ENCODE data around the gene FIBIN.
"Not testable (repeated sequence)": the region's sequence is repeated elsewhere in the genome, so short reads cannot be mapped to it uniquely, and the experiment has no call there.

FIBIN gene

DNA sequence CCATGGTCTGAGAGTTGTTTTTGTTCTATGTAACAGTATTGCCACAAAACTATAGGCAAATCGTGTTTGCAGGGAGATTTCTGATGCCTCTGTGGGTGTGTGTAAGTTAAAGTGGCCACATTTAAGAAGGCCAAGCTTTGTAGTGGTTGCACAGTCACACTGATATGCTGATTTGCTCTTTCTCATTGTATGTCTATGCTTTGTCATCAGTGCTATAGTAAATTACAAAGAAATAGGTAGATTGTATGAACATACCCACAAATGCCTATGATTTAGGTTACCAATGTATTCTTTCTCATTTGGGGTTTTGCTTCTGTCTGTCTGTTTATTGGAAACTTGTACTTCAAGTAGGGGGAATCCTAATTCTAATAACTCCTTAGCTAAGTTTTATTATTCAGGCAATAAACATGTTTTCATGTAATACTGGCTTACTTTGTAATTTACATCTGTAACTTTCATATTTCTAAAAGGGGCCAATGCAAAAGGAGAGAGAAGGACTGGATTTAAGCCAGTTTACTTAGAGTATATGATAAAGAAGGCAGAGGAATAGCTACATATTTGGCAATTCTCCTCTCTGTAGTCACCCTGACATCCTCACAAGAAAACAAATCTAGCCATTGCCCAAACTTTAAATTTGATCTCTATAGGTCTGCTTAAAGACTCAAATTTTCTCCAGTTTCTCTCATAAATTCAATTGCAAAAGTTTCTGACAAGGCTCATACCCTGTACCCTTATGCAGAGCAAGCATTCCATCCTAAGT lies 2.0 kb downstream of the FIBIN start:
- ATAC-seq (no peak), DNase-seq (no peak)
- no peak overlapping the region for H3K27ac Mint-ChIP-seq
- no peaks in the 10 kb centered on the region for H3K36me3 Mint-ChIP-seq (ENCODE audit: low read depth)
- no peaks in the 10 kb centered on the region for H3K27me3 Mint-ChIP-seq
- no peak overlapping the region for H3K4me3 Mint-ChIP-seq
- H3K4me1 Mint-ChIP-seq: no peaks in the 10 kb centered on the region
- H3K9me3 Mint-ChIP-seq: no peaks in the 10 kb centered on the region

DNA sequence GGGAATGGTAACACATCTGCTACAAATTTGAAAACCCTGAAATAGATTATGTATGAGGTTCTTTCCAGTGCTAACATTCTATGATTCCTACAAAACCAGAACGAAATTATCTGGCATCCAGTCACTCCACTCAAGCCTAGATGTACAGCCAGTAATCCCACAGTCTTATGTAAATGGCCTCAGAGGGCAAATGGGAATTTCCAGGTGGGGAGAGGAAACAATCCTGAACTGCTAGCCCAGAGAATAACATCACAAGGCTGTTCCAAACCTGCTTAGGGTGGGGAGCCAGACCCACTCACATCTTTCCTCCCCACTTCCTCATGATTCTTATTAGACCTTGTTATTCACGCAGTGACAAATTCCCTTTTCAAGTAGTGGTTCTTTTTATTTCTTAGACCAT lies 3.5 kb downstream of the FIBIN start:
- Mint-ChIP-seq H3K27ac (no peak overlapping the region), H3K4me3 (no peak overlapping the region), H3K9me3 (no peaks in the 10 kb centered on the region), H3K4me1 (no peaks in the 10 kb centered on the region), H3K27me3 (no peaks in the 10 kb centered on the region), H3K36me3 (ENCODE audit: low read depth) (no peaks in the 10 kb centered on the region)
- DNase-seq (no peak), ATAC-seq (no peak)

DNA sequence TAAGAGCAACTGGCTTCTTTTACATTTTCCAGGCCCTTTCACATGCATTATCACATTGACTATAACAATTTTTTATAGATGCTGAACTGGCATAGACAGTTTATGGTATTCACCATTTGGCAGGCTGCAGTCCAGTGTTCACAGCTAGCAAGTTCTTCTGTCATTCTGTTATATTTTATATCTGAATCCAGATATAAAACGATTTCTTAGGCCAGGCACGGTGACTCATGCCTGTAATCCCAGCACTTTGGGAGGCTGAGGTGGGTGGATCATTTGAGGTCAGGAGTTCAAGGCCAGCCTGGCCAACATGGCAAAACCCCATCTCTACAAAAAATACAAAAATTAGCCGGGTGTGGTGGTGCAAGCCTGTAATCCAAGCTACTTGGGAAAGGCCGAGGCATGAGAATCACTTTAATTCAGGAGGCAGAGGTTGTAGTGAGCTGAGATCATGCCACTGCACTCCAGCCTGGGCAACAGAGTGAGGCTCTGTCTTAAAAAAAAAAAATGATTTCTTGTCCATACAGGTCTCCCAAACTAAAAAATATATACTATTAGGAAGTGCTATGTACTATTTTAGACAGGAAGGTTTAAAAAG lies 7.3 kb downstream of the FIBIN start:
- not testable (repeated sequence) for ATAC-seq; H3K9me3 Mint-ChIP-seq; H3K27ac Mint-ChIP-seq; H3K27me3 Mint-ChIP-seq; H3K4me1 Mint-ChIP-seq; H3K4me3 Mint-ChIP-seq; H3K36me3 Mint-ChIP-seq (ENCODE audit: low read depth); DNase-seq

DNA sequence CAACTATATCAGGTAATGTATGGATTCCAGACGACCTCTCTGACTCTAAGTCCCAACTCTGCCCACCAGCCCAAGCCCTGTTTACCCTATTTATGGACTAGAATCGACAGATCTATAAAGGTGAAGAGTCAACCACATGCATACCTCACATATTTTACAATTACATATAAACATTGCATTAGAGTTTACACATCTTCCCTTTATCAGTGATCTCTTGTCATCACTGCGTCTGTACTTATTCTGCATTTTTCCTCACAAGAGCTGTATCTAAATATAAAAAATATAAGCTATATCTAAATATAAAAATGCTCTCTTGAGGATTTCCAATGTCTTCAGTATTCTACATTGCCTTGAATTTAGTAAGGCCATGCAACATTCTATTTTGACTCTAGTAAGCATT lies 8.5 kb downstream of the FIBIN start:
- no peak for DNase-seq
- Mint-ChIP-seq H3K27ac (no peak overlapping the region), H3K36me3 (ENCODE audit: low read depth) (no peaks in the 10 kb centered on the region), H3K27me3 (no peaks in the 10 kb centered on the region), H3K9me3 (no peaks in the 10 kb centered on the region), H3K4me3 (no peak overlapping the region), H3K4me1 (no peaks in the 10 kb centered on the region)
- no peak for ATAC-seq

DNA sequence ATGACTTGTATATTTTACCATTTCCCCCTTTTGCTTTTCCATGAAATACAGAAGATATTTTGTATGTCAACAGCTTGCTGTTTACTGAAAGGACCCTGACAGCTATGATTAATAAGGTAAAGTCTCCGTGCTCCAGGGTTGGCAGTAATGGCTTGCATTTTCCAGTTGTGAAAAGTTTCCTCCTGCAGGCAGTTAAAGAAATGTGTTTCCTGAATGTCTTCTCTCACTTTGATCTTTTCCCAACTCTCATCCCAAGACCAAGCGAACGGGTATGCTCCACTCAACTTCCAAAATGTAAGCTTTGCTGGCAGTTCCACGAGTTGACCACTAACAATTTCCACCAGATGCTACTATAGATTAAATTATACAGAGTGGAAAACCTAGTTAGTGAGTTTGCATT lies 8.9 kb downstream of the FIBIN start:
- H3K4me1 Mint-ChIP-seq: no peaks in the 10 kb centered on the region
- no peak overlapping the region for H3K4me3 Mint-ChIP-seq
- peaks cover 1% of the 10 kb centered on the region for H3K9me3 Mint-ChIP-seq
- ATAC-seq: no peak
- DNase-seq: no peak
- H3K27me3 Mint-ChIP-seq: no peaks in the 10 kb centered on the region
- no peaks in the 10 kb centered on the region for H3K36me3 Mint-ChIP-seq (ENCODE audit: low read depth)
- no peak overlapping the region for H3K27ac Mint-ChIP-seq

DNA sequence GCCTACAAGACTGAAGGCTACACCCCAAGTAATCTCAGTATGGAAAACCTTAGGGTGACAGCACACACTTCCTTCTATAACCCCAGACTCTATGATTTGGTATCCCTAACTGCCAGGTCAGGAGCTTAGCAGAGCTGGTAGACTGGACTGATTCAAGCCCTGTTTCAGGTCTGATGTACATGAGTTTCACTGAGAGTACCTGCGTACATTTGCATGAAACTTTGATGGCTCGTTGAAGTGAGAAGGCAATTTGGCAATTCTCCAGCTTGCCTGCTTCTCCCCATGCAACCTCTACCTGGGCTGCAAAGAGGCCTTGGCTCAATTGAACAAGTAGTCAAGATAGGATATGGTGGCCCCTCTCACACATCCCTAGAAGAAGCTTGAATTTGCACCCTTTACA lies 10.2 kb downstream of the FIBIN start:
- DNase-seq (no peak), ATAC-seq (no peak)
- H3K36me3 Mint-ChIP-seq (ENCODE audit: low read depth): no peaks in the 10 kb centered on the region
- no peak overlapping the region for H3K27ac Mint-ChIP-seq
- H3K4me1 Mint-ChIP-seq: no peaks in the 10 kb centered on the region
- H3K4me3 Mint-ChIP-seq: no peak overlapping the region
- H3K9me3 Mint-ChIP-seq: peaks cover 4% of the 10 kb centered on the region
- H3K27me3 Mint-ChIP-seq: no peaks in the 10 kb centered on the region

DNA sequence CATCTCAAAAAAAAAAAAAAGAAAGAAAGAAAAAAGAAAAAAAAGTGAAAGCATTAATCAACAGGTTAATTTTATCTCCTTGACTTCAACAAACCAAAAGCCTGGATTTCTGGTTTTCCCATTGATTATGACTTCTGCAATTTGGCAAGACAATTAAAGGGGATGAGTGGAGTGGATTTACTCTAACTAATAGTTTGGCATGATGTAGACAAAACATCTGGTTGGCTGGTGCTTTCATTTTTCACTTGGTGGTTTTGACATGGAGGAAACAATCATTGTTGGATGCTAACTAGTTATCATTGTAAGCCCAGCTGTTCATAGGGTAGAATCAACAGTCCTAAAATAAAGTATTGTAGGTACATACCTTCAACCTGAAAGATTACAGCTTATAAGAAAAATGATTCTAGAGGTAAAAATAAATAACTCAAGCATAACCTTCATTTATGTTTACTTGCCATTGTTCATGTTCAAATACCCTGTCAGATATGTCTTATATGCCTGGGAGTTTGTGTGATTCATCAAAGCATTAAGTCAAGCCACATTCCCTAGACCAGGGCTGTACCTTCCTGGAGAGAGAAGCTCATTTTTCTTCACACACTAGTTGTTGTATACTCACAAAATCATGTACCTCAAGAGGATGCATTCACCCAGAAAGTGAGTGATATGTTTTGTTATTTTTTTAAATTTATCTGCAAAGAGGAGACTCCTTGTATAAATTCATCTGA lies 15.1 kb downstream of the FIBIN start:
- H3K27ac Mint-ChIP-seq: no peak overlapping the region
- DNase-seq: no peak
- no peak overlapping the region for H3K4me3 Mint-ChIP-seq
- H3K36me3 Mint-ChIP-seq (ENCODE audit: low read depth): no peaks in the 10 kb centered on the region
- no peaks in the 10 kb centered on the region for H3K4me1 Mint-ChIP-seq
- ATAC-seq: no peak
- peaks cover 4% of the 10 kb centered on the region for H3K9me3 Mint-ChIP-seq
- no peaks in the 10 kb centered on the region for H3K27me3 Mint-ChIP-seq

DNA sequence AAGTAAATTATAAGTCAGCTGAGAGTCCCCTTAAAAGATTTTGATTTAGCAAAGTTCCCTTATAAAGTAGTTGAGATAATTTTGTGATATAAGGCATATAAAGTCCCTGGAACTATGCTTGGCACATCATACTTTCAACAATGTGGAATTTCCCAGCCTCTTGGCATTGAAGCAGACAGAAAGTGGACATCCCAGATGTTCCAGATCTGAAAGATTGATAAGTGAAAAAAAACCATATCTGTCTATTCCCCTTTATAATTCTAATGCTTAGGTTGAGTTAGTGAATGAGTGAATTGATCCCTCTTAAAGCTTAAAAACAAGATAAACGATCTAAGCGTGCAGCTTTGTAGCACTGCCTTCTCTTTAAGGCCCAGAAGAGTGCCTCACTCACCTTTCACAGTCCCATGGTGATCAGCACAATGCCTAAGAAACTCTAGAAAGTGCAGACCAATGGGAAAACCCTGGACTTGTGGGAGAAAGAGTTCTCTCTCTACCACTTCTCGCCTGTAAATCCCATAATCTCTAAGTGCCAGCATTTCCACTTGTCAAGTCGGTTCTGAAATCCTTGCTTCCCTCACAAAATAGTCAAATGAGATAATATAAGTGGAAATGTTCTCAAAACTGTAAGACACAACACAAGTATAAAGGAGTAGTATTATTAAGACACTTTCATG lies 17.8 kb downstream of the FIBIN start:
- DNase-seq (no peak), ATAC-seq (no peak)
- Mint-ChIP-seq H3K27ac (no peak overlapping the region), H3K36me3 (ENCODE audit: low read depth) (no peaks in the 10 kb centered on the region), H3K9me3 (peaks cover 7% of the 10 kb centered on the region), H3K27me3 (no peaks in the 10 kb centered on the region), H3K4me1 (no peaks in the 10 kb centered on the region), H3K4me3 (no peak overlapping the region)

DNA sequence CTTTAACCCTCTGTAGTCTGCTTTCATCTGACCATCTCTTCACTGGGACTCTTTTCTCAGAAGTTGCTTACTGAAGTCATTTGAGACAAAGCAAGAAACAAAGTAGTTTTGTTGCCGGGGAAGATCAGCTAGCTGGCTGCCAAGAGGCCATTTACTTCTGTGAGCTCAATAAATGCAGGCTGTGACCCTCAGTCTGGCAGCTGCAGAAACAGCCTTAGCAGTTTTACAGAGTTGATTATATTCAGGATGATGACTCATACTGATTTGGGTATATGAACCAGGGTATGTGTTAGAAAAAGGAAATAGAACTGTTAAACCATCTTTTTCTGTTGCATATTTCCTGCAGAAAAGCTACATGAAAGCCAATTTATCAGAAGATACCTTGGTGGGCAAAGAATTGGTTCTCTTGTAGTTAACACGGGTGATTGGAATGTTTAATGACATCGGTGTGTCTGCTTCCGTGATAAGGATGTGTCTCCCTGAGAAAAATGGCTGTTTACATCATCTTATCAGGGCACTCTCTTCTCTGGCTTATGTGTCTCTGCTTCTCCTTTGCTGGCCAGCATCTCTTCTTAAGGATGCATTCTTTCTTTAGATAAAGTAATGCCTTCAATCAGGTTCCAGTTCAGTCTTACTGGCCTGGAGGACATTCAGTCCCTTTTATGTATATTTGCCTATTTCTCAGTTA lies 18.5 kb downstream of the FIBIN start:
- no peaks in the 10 kb centered on the region for H3K4me1 Mint-ChIP-seq
- H3K4me3 Mint-ChIP-seq: no peak overlapping the region
- no peaks in the 10 kb centered on the region for H3K36me3 Mint-ChIP-seq (ENCODE audit: low read depth)
- H3K27me3 Mint-ChIP-seq: no peaks in the 10 kb centered on the region
- peaks cover 7% of the 10 kb centered on the region for H3K9me3 Mint-ChIP-seq
- DNase-seq: no peak
- no peak for ATAC-seq
- H3K27ac Mint-ChIP-seq: no peak overlapping the region

DNA sequence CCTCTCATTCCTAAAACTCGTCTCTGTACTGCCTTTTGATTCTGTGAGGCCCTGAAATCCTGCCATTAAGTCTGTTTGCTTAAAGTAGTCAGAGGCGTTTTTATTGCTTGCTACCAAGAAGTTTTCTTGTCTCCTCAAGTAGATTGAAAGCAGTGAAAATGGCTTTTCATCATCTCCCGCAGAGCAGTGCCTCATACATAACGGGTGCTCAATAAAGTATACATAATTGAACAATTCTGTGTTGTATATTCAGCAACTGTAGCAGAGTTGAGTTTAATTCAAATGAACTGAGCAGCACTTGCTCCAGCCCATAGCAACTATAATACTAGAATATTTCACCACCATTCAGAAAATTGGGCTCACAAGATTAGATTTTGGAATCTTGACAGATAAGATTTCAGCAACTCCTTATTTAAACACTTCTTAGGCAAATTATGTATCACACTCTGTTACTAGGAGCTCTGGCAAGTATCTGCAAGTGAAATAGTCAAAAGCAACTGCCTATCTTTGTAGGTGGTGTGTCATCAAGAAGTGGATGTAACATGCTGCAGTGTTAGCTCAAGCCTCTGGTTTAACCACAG lies 20.0 kb downstream of the FIBIN start:
- ATAC-seq: no peak

DNA sequence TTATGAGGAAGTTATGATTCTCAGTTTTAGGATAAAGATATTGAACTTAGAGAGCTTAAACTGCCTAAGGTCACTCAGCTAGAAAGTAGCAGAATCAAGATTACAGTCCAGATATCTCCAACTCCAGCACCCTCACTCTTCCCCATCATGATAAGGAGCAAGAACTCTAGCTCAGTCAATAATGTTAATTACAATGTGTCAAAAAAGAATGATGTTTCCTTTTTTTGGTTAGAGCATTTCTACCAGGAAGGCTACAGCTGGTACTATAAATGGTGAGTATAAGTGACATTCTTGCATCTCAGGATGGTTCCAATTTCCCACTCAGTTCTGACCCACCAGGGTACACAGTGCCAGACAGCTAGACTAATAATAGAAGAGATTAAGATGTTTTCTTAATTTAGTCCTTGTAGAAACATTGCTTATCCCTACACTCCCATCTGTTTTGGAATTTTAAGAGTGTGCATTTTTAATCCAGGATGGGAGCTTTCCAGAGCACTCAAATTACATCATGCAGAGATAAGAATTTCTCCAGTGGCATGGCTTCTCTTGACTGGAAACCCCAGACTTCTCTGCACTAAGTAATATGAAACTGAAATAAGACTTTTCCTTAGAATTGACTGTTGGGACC lies 25.1 kb downstream of the FIBIN start:
- Mint-ChIP-seq H3K36me3 (ENCODE audit: low read depth) (no peaks in the 10 kb centered on the region), H3K27ac (no peak overlapping the region), H3K4me3 (no peak overlapping the region), H3K27me3 (no peaks in the 10 kb centered on the region), H3K4me1 (no peaks in the 10 kb centered on the region), H3K9me3 (peaks cover 3% of the 10 kb centered on the region)
- no peak for DNase-seq
- ATAC-seq: no peak

More for the DNA sequence above, 20.0 kb downstream of the FIBIN start:
- no peaks in the 10 kb centered on the region for H3K27me3 Mint-ChIP-seq
- no peak overlapping the region for H3K4me3 Mint-ChIP-seq
- H3K27ac Mint-ChIP-seq: no peak overlapping the region
- H3K36me3 Mint-ChIP-seq (ENCODE audit: low read depth): no peaks in the 10 kb centered on the region
- H3K4me1 Mint-ChIP-seq: no peaks in the 10 kb centered on the region
- DNase-seq: no peak
- H3K9me3 Mint-ChIP-seq: peaks cover 3% of the 10 kb centered on the region

DNA sequence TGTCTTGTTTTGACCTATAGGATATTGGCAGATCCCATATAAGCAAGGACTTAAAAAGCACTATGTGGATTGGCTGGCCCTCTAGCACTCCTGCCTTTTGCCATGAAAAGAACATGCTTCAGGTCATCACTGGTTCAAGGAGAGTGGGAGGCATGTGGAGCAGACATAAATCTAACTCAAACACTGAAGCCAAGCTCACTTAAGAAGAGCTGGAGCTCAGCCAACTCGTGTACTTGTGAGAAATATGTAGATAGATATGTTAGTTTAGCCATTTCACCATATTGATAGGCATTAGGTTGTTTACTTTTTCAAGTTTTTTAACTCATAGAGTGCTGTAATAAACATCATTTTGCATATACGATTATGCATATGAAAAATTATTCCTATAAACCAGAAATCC lies 26.8 kb downstream of the FIBIN start:
- Mint-ChIP-seq H3K4me3 (no peak overlapping the region), H3K36me3 (ENCODE audit: low read depth) (no peaks in the 10 kb centered on the region), H3K9me3 (peaks cover 3% of the 10 kb centered on the region), H3K27ac (no peak overlapping the region), H3K27me3 (no peaks in the 10 kb centered on the region), H3K4me1 (no peaks in the 10 kb centered on the region)
- ATAC-seq (no peak), DNase-seq (no peak)

DNA sequence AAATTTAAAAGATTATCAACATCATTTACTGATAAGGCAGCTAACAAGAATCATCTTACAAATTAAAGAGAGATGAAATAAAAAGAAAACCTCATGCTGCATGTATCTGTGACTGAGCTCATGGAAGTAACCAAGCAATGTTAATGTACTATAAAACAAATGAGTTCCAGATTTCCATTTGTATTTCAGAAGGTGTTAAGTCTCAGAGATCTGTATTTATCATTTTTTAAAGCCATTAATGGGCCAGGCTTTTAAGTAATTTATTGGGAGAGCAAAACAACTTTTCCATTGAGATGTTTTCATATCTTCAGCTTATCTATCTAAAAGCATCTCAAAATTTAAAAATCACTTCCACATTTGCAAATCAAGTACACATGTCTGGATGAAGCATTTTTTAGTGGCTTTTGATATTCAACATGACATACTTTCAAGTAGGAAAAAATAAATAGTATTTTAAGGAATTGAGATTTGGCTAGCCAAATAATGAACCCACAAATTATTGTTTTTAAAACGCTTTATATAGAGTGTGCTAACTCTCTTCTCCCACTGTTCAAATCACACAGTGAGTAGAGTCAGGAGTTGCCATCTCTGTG lies 28.8 kb downstream of the FIBIN start:
- ATAC-seq: no peak
- no peak for DNase-seq
- Mint-ChIP-seq H3K4me3 (no peak overlapping the region), H3K27me3 (no peaks in the 10 kb centered on the region), H3K36me3 (ENCODE audit: low read depth) (no peaks in the 10 kb centered on the region), H3K27ac (no peak overlapping the region), H3K9me3 (no peaks in the 10 kb centered on the region), H3K4me1 (no peaks in the 10 kb centered on the region)
